ENCODE results near the gene COL19A1.

COL19A1 gene

DNA sequence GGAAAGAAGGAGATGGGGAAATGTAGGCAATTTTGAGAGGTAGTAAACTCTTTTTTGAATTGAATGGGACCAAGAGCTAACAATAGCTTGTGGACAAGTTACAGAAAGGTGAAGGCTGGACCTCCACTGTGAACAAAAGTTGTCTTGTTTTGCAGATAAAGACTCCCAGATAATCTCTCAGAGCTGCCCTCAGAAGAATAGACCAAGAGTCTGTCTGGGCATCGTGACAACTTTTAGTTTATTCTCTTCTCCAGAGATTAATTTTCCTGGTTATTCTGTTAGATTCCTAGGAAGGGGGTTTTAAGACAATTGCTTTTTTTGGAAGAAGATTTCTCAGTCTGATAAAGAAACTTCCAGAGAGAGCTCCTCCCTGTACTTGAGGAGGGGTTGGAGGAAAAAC lies 161.9 kb downstream of the COL19A1 start:
- Mint-ChIP-seq H3K4me1 (no peaks in the 10 kb centered on the region), H3K27ac (no peak overlapping the region), H3K9me3 (no peaks in the 10 kb centered on the region), H3K27me3 (peaks cover 1% of the 10 kb centered on the region), H3K36me3 (no peaks in the 10 kb centered on the region), H3K4me3 (no peak overlapping the region)

DNA sequence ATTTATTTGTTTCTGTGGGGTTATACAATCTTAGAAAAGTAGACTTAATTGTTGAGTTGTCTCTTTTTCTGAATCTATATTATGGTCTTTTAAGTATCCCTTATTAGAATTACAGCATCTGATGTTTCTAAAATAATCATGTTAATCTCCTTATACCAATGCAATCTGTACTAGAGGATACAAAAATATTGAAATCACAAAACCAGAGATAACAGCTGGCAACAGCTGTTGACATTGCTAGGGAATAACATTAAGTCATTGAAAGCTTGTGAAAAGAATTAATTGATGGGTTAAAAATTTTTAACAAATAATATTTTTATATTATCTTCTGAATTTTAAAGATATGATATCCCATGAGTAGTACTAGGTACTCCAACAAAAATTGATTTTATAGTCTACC lies 162.6 kb downstream of the COL19A1 start:
- Mint-ChIP-seq H3K4me1 (no peaks in the 10 kb centered on the region), H3K4me3 (no peak overlapping the region), H3K36me3 (no peaks in the 10 kb centered on the region), H3K9me3 (no peaks in the 10 kb centered on the region), H3K27ac (no peak overlapping the region), H3K27me3 (peaks cover 1% of the 10 kb centered on the region)

DNA sequence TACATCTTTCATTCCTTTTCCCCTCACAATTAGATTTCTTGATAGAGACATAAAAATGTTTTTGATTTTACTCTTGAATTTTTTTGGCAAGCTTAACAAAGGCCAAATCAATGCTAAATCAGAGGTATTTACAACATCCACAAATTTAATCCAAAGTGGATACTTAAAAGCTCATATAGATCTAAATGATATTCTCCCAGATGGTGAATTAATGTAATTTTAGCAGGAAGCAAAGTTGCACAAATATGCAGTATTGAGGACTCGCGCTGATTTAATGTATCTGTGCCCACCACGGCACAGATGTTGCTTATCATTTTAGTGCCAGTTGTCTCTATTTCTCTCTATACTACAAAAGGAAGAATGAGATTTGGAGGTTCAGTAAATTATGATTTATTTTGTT lies 167.4 kb downstream of the COL19A1 start:
- no peaks in the 10 kb centered on the region for H3K4me1 Mint-ChIP-seq

DNA sequence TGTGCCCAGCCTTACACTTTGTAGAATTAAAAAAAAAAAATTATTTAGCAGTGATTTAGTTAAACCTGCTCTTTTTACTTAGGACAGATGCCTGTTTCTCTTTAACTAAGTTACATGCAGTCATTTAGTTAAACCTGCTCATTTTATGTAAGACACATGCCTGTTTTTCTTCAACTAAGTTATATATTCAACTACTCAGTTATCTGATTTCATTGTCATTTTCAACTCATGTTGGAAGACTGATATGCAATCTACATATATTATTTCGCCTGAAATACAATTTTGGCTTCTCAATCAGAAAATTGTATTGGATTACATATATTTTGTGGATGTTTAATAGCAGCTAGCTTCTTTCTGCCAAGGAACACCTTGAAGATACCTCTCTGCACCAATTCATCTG lies 171.1 kb downstream of the COL19A1 start:
- H3K27ac Mint-ChIP-seq = no peak overlapping the region
- peaks cover 4% of the 10 kb centered on the region for H3K27me3 Mint-ChIP-seq
- no peaks in the 10 kb centered on the region for H3K36me3 Mint-ChIP-seq
- H3K4me3 Mint-ChIP-seq = no peak overlapping the region
- H3K9me3 Mint-ChIP-seq = no peaks in the 10 kb centered on the region
- no peaks in the 10 kb centered on the region for H3K4me1 Mint-ChIP-seq

More for the DNA sequence above, 167.4 kb downstream of the COL19A1 start:
- Mint-ChIP-seq H3K27ac (no peak overlapping the region), H3K4me3 (no peak overlapping the region), H3K36me3 (no peaks in the 10 kb centered on the region), H3K9me3 (no peaks in the 10 kb centered on the region), H3K27me3 (no peaks in the 10 kb centered on the region)

DNA sequence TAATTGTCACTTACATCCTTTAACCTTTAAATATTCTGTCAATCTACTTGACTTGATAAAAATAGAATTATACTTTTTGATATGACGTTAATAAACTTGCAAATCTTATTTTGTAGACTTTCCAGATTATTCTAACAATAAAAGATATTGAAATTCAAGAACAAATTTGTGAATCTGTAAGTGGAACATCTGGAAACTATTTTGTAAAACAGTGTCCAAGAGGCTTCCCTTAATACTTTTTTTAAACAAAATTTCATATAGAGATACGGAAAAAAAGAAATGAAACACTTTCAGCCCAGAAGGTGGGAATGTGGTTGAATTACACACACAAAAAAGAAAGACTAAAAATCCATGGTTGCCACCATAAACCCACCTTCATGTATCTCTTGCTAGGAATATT lies 174.4 kb downstream of the COL19A1 start:
- H3K4me1 Mint-ChIP-seq = no peaks in the 10 kb centered on the region
- H3K36me3 Mint-ChIP-seq = no peaks in the 10 kb centered on the region
- no peak overlapping the region for H3K27ac Mint-ChIP-seq
- no peaks in the 10 kb centered on the region for H3K9me3 Mint-ChIP-seq
- no peak overlapping the region for H3K4me3 Mint-ChIP-seq
- H3K27me3 Mint-ChIP-seq = peaks cover 5% of the 10 kb centered on the region

DNA sequence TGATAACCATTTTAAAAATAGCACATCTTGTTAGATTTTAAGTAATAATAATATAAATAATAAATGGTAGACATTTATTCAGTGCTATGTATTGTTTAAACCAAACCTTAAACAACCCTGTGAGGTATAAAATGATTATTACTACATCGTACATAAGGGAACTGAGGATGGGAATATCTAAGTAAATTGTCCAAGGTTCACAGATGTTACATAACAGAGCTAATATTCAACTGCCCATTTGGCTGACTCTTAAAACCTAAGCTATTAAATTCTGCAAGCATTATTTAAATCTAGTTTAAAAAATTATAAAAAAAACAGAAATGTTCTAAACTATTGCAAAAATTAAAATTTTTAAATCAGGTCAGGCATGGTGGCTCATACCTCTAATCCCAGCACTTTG lies 175.1 kb downstream of the COL19A1 start:
- H3K27ac Mint-ChIP-seq = no peak overlapping the region
- no peaks in the 10 kb centered on the region for H3K4me1 Mint-ChIP-seq
- H3K36me3 Mint-ChIP-seq = no peaks in the 10 kb centered on the region
- H3K4me3 Mint-ChIP-seq = no peak overlapping the region
- H3K9me3 Mint-ChIP-seq = no peaks in the 10 kb centered on the region
- peaks cover 5% of the 10 kb centered on the region for H3K27me3 Mint-ChIP-seq

DNA sequence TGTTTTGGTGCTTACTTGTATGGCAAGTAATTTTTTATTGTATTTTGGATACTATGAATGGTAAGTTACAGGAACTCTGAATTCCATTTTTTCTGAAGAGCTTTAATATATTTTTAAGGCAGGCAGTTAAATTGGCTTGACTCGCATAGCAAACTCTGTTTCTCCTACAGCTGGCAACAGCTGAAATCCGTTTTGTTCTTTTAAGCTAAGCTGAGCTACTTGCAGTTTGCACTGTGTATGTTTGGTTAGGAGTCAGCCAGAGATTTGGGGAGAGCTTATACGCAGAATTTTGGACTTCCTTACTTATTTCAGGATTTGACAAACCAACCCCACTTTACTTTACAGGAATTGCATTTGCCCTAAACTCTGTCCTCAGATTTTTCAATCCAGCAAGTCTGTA lies 179.1 kb downstream of the COL19A1 start:
- peaks cover 1% of the 10 kb centered on the region for H3K27me3 Mint-ChIP-seq
- H3K27ac Mint-ChIP-seq = peak overlapping the region; percentile 35
- H3K4me1 Mint-ChIP-seq = no peaks in the 10 kb centered on the region
- no peak overlapping the region for H3K4me3 Mint-ChIP-seq
- no peaks in the 10 kb centered on the region for H3K9me3 Mint-ChIP-seq
- no peaks in the 10 kb centered on the region for H3K36me3 Mint-ChIP-seq

DNA sequence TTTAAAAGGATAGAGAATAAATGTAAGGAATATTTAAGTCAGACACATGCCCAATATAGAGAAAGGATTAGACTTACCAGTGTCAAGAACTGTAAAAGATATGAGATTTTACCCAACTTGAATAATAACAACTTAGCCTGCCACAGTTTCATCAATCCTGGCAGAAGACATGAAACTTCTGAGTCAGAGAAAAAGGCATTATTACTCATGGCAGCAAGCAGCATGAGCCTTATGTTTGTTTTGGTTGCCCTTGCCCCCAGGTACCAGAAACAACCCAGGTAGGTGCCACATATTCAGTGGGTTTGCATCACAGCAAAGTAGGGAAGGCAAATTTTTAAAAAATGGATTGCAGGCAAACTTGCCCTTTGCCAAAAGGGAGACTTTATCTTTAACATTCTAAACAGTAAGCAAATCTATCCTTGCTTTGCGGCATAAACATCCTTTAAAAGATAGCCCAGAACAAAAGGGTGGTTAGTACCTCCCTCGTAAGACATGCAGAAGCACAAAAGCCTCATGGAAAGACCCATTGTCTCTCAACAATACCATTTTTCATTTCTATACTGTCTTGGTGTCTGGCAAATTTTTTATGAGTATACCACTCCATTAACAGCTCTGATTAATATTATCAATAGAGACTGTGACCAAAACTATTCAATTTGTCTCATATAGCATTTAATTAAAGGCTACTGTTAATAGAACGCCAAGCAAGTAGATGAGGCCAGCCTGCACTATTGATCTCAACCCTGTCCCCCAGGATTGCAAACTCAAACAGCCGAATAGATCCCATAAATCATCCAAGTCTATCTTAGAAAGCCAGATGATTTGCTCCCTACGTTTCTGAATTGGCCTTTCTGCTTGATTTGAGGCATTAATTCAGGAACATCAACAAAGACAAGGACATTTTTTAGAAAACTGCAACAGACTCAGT lies 185.1 kb downstream of the COL19A1 start:
- Mint-ChIP-seq H3K27ac (no peak overlapping the region), H3K9me3 (no peaks in the 10 kb centered on the region), H3K27me3 (peaks cover 6% of the 10 kb centered on the region), H3K4me1 (no peaks in the 10 kb centered on the region), H3K4me3 (no peak overlapping the region), H3K36me3 (no peaks in the 10 kb centered on the region)

DNA sequence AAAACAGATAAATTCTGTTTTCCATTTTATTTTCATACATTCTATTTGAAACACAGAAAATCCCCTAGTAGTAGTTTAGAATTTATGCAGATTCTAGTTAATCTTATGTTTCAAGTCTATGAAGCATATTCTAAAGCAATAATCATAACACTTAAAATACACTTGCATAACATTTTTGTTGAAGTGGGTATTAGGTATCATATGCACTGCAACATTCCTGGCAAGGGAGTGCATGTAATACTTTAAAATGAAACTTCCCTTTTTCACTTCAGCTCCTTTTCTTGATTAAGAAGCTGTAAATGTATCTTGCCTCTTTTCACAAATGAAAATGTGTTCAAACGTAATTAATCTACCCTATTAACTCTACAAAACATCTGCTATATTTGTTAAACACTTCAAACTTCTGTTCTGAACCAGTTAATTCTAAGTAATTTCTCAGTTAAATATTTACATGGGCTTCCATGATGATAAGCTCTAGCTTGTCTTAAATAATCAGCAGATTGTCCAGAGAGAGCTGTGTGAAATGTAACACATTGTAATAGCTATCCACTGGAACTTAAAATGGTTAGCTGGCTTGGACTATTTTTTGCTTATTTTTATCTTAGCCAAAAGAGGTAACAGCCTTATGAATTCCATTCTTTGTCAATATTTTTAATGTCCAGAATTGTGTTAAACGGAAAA lies 192.8 kb downstream of the COL19A1 start:
- Mint-ChIP-seq H3K4me3 (no peak overlapping the region), H3K27me3 (peaks cover 4% of the 10 kb centered on the region), H3K27ac (no peak overlapping the region), H3K9me3 (no peaks in the 10 kb centered on the region), H3K36me3 (no peaks in the 10 kb centered on the region), H3K4me1 (no peaks in the 10 kb centered on the region)

DNA sequence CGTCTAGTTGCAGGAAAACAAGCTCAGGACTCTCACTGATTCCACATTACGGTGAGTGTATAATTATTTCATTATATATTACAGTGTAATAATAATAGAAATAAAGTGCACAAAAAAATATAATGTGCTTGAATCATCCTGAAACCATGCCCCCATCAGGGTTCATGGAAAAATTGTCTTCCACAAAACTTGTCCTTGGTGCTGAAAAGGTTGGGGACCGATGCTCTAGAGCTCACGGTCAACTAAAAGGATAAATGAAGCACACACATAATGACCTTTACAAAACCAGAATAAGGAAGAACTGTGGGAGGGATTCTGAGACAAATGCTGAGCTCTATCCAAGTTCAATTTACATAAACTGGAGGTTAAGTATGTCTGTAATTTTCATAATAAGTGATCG lies 194.3 kb downstream of the COL19A1 start:
- H3K27me3 Mint-ChIP-seq = peaks cover 4% of the 10 kb centered on the region
- no peaks in the 10 kb centered on the region for H3K9me3 Mint-ChIP-seq
- H3K36me3 Mint-ChIP-seq = no peaks in the 10 kb centered on the region
- H3K4me1 Mint-ChIP-seq = no peaks in the 10 kb centered on the region
- H3K27ac Mint-ChIP-seq = no peak overlapping the region
- H3K4me3 Mint-ChIP-seq = no peak overlapping the region

DNA sequence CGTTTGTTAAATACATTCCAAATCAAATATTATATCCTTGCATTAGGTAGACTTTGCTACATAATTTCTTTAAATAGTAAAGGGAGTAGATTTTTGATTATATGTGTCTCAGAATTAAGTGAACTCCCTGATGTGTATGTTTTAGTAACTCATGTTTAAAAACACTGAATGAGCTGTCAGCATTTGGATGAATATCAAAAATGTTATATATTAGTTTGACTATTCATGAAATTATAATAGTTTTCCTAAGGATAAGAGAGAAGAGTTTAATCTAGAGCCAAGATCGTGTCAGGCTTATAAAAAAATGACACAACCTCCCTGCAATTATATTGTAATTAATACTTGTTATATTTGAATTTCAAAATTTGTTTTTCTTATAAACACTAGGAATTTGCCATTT lies 195.2 kb downstream of the COL19A1 start:
- no peaks in the 10 kb centered on the region for H3K36me3 Mint-ChIP-seq
- H3K4me1 Mint-ChIP-seq = no peaks in the 10 kb centered on the region
- no peak overlapping the region for H3K27ac Mint-ChIP-seq
- no peaks in the 10 kb centered on the region for H3K9me3 Mint-ChIP-seq
- H3K4me3 Mint-ChIP-seq = no peak overlapping the region
- H3K27me3 Mint-ChIP-seq = peaks cover 2% of the 10 kb centered on the region

DNA sequence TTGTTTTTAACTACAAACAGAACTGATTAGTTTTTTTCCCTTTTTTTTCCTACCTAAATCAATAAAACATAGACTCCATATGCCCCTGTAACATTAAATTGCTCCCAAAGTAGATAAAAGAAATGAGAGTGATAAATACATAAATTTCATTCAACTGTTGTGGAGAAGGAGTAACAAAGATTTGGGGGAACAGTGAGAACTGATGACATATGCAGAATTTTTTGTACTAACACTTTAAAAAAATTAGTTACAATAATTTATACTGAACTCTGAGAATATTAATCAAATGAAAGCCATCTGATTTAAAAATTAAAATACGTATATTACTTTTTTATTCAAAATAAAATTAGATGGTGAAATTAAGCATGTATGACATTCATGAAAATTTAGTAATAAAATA lies 195.7 kb downstream of the COL19A1 start:
- Mint-ChIP-seq H3K27ac (no peak overlapping the region), H3K27me3 (peaks cover 2% of the 10 kb centered on the region), H3K4me3 (no peak overlapping the region), H3K9me3 (no peaks in the 10 kb centered on the region), H3K4me1 (no peaks in the 10 kb centered on the region), H3K36me3 (no peaks in the 10 kb centered on the region)

DNA sequence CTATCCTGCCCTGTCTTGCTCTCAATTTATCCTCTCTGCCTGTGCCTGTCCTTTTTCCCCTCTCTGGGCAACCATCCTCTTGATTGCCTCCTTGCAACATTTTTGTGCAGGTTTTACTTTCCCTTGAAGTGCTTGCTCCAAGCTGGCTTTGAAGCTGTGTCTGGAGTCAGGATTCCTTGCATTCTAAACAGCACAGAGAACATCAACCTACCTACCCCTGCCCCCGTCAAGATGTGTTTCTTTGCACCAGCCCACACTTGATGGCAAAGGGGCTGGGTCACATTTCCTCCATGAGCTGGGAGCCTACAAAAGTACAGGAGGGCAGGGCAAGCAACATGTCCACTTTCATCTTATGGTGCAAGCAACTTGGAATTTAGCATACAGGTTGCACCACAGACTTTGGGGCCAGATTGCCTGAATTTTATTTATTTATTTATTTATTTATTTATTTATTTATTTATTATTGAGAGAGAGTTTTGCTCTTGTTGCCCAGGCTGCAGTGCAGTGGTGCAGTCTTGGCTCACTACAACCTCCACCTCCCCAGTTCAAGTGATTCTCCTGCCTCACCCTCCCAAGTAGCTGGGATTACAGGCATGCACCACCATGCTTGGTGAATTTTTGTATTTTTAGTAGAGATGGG lies 206.3 kb downstream of the COL19A1 start:
- Mint-ChIP-seq H3K4me1 (no peaks in the 10 kb centered on the region), H3K27me3 (peaks cover 1% of the 10 kb centered on the region), H3K4me3 (no peak overlapping the region), H3K36me3 (no peaks in the 10 kb centered on the region), H3K9me3 (no peaks in the 10 kb centered on the region), H3K27ac (no peak overlapping the region)

DNA sequence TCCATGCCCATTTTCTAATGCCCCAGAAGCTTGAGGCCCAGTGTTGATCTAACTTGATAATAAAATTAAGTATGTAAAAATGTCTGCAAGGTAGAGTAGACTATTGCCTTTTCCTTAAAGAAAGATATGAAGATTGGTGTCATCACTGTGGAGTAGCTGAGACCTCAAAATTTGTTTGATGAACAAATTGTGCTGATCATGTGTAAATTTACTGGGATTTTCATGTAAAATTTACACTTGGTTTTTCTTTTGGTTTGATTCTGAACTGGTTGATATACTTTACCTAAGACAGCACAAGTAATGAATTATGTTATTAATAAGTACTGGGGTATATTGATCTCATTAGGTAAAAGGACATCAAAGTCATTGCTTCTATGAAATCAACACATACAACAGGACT lies 207.3 kb downstream of the COL19A1 start:
- H3K27ac Mint-ChIP-seq = no peak overlapping the region
- H3K4me3 Mint-ChIP-seq = no peak overlapping the region
- H3K4me1 Mint-ChIP-seq = no peaks in the 10 kb centered on the region
- no peaks in the 10 kb centered on the region for H3K36me3 Mint-ChIP-seq
- H3K9me3 Mint-ChIP-seq = no peaks in the 10 kb centered on the region
- peaks cover 1% of the 10 kb centered on the region for H3K27me3 Mint-ChIP-seq

DNA sequence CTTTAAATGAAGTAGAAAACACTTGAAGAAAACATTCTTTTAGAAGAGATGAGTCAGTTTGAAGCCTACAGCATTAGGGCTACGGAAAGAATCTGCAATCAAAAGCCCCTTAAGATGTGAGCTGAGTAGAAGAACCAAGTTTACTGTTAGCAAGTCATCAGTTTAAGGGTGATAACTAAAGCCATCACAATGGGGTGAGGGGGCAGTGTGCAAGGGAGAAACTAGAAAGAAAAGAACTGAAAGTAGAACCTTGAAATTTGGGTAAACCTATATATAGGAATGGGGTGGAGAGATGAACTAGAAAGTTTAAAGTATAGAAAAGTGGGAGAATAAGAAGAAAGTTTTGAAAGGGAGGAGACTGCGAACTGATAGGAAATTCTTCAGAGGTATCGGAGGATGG lies 212.9 kb downstream of the COL19A1 start:
- no peaks in the 10 kb centered on the region for H3K36me3 Mint-ChIP-seq
- H3K9me3 Mint-ChIP-seq = no peaks in the 10 kb centered on the region
- no peaks in the 10 kb centered on the region for H3K27me3 Mint-ChIP-seq
- H3K27ac Mint-ChIP-seq = no peak overlapping the region
- H3K4me3 Mint-ChIP-seq = no peak overlapping the region
- H3K4me1 Mint-ChIP-seq = no peaks in the 10 kb centered on the region

DNA sequence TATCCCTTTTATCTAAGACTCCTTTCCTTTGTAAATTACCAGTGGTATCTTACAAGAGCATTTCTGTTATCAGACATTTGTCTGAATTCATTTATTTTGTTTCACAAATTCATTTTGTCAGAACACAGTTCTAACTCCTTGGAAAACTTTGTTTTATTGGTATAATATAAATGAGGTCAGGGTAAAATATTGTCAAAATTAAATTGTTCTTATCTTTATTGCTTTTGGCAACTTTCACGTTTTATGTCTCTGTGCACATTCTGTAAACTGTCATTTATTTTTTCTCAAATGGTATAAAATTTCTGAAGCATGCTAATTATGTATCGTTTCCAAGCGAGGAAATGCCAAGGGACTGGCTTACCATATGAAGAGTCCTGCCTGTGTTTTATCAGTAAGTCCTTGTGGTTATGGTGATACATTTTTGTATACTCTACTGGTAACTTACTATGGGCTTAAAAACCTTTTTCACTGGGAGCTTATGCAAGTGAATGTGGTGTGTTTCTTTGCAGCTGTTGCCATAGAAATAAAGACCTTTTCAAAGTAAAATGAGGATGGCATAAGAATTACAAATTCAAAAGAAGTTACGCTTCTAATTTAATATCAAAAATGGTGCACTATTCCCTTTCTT lies 214.2 kb downstream of the COL19A1 start:
- Mint-ChIP-seq H3K36me3 (no peaks in the 10 kb centered on the region), H3K4me3 (no peak overlapping the region), H3K9me3 (no peaks in the 10 kb centered on the region), H3K4me1 (no peaks in the 10 kb centered on the region), H3K27me3 (peaks cover 1% of the 10 kb centered on the region), H3K27ac (no peak overlapping the region)

Data from activated naive CD4-positive, alpha-beta T cell treated with anti-CD3 and anti-CD28 coated beads, Interleukin-2, amount 50 U/mL, for 24 hours (primary cell).